Endothelial cell (in vitro differentiated cells): ENCODE measurements around the gene CENPB. TPM values are rescaled to one million over a fixed set of nuclear protein-coding genes. Genes with fewer than 3 reads are reported as not detected.
A peak's percentile ranks its signal among the peaks of the same experiment; 100 is the strongest.

ENCODE experiments used
- DNase-seq: peaks from one replicate; pipeline ENCODE4 v3.0.0; 2021; ENCODE audit warnings: low spot score
- H3K27ac Mint-ChIP-seq: one replicate; pipeline ENCODE4 v1.8.0; 2021; ENCODE audit warnings: mixed read lengths, inconsistent platforms; ENCODE audit not compliant: unreplicated experiment
- H3K27me3 Mint-ChIP-seq: one replicate; pipeline ENCODE4 v1.8.0; 2021; ENCODE audit warnings: mild to moderate bottlenecking, moderate library complexity, mixed read lengths, inconsistent platforms; ENCODE audit not compliant: unreplicated experiment
- H3K36me3 Mint-ChIP-seq: one replicate; pipeline ENCODE4 v1.8.0; 2021; ENCODE audit warnings: mild to moderate bottlenecking, low read depth, mixed read lengths, inconsistent platforms; ENCODE audit not compliant: unreplicated experiment
- H3K4me1 Mint-ChIP-seq: one replicate; pipeline ENCODE4 v1.8.0; 2021; ENCODE audit warnings: mild to moderate bottlenecking, mixed read lengths, inconsistent platforms; ENCODE audit not compliant: unreplicated experiment
- H3K4me3 Mint-ChIP-seq: one replicate; pipeline ENCODE4 v1.8.0; 2021; ENCODE audit warnings: mild to moderate bottlenecking, mixed read lengths, inconsistent platforms; ENCODE audit not compliant: unreplicated experiment
- H3K9me3 Mint-ChIP-seq: one replicate; pipeline ENCODE4 v1.8.0; 2021; ENCODE audit warnings: mixed read lengths, inconsistent platforms; ENCODE audit not compliant: unreplicated experiment
- total RNA-seq: library from RNA; stranded (reverse); fragmentation: NEBNext Ultra II Directional; extraction: Animal tissue kit (Norgen Biotek cat#: 25700); gene quantifications from one replicate; pipeline ENCODE4 v1.2.1, GENCODE V29; 2021; ENCODE audit not compliant: unreplicated experiment
- TF ChIP-seq, protein P1 (sequence below): fragments of 200-600 bp; sonication (generic); IDR thresholded peaks from one replicate; pipeline ENCODE4 v1.5.0; 2021; ENCODE audit warnings: antibody characterized with exemption; ENCODE audit not compliant: unreplicated experiment

CENPB gene
- total RNA-seq, 1 donor from 2014 or later, result 57.9 TPM

DNA sequence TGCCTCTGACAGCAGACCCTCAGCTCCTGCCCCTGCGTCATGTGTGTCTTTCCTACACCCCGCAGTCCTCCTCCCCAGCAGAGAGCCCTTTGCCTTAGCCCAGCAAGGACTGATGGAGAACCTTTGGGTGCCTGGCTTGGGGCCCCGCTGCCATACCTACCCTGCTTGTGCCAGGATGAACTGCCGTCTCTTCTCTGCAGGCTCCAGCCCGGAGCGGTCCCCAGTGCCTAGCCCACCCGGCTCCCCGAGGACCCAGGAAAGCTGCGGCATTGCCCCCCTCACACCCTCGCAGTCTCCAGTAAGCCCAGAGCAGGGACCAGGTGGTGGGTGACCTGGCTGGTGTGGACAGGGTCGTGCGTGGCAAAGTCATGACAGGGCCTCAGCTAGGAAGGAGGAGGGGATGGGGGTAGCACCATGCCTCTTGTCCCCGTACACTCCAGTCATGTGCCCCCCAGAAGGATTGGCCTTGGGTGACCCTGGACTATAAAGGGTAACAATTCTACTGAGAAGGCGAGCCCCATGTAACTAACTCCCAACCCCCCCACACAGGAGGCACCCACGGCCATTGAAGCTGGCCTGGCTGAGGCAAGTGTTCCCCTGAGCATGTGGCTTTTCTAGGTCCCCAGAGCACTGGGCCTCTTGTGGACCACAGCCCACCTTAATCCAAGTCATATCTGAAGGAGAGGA is 45.8 kb downstream of the CENPB start:
- no peak for DNase-seq
- TF ChIP-seq, protein P1, sequence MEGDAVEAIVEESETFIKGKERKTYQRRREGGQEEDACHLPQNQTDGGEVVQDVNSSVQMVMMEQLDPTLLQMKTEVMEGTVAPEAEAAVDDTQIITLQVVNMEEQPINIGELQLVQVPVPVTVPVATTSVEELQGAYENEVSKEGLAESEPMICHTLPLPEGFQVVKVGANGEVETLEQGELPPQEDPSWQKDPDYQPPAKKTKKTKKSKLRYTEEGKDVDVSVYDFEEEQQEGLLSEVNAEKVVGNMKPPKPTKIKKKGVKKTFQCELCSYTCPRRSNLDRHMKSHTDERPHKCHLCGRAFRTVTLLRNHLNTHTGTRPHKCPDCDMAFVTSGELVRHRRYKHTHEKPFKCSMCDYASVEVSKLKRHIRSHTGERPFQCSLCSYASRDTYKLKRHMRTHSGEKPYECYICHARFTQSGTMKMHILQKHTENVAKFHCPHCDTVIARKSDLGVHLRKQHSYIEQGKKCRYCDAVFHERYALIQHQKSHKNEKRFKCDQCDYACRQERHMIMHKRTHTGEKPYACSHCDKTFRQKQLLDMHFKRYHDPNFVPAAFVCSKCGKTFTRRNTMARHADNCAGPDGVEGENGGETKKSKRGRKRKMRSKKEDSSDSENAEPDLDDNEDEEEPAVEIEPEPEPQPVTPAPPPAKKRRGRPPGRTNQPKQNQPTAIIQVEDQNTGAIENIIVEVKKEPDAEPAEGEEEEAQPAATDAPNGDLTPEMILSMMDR, result no peak
- no peaks in the 10 kb centered on the region for H3K9me3 Mint-ChIP-seq
- peaks cover 35% of the 10 kb centered on the region for H3K4me1 Mint-ChIP-seq
- peaks cover 8% of the 10 kb centered on the region for H3K36me3 Mint-ChIP-seq
- H3K27me3 Mint-ChIP-seq, result no peaks in the 10 kb centered on the region
- peak overlapping the region; percentile 48 for H3K27ac Mint-ChIP-seq
- no peak overlapping the region for H3K4me3 Mint-ChIP-seq

DNA sequence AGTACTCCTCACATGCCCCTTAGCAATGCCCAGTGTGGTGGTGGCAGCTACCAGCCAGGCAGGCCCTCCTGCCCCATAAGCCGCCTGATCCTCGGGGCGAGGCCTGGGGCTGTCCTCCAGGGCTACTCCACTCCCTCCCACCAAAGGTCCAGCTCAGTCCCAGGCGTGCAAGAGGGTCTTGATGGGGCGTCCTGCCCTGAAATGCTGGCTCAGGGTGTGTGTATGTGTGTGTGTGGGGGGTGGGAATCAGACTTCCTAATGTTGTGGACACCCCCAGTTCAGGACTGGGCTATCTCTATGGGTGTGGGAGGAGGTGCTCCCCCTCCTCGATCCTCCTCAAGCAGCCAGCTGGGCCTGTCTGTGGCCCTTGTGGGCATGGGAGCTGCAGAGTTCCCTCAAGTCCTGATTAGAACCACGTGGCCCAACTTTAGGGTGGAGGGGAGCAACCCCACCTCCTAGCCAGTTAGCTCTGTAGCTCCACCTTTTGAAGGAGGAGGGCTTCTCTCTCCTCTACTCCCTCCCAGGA is 46.6 kb downstream of the CENPB start:
- H3K27ac Mint-ChIP-seq, result peak overlapping the region; percentile 70

GRCh38 chr20:3739054-3739925 is 47.2 kb downstream of the CENPB start:
- peak; percentile 54 for DNase-seq
- Mint-ChIP-seq H3K27me3 (no peaks in the 10 kb centered on the region), H3K9me3 (no peaks in the 10 kb centered on the region), H3K27ac (peak overlapping the region; percentile 70), H3K4me1 (peaks cover 34% of the 10 kb centered on the region), H3K36me3 (peaks cover 9% of the 10 kb centered on the region), H3K4me3 (peak overlapping the region; percentile 77)
- TF ChIP-seq, protein P1, result no peak

More for the DNA sequence above, 46.6 kb downstream of the CENPB start:
- TF ChIP-seq, protein P1, result no peak
- no peaks in the 10 kb centered on the region for H3K27me3 Mint-ChIP-seq
- DNase-seq, result no peak
- no peaks in the 10 kb centered on the region for H3K9me3 Mint-ChIP-seq
- peaks cover 37% of the 10 kb centered on the region for H3K4me1 Mint-ChIP-seq
- H3K36me3 Mint-ChIP-seq, result peaks cover 10% of the 10 kb centered on the region
- no peak overlapping the region for H3K4me3 Mint-ChIP-seq

DNA sequence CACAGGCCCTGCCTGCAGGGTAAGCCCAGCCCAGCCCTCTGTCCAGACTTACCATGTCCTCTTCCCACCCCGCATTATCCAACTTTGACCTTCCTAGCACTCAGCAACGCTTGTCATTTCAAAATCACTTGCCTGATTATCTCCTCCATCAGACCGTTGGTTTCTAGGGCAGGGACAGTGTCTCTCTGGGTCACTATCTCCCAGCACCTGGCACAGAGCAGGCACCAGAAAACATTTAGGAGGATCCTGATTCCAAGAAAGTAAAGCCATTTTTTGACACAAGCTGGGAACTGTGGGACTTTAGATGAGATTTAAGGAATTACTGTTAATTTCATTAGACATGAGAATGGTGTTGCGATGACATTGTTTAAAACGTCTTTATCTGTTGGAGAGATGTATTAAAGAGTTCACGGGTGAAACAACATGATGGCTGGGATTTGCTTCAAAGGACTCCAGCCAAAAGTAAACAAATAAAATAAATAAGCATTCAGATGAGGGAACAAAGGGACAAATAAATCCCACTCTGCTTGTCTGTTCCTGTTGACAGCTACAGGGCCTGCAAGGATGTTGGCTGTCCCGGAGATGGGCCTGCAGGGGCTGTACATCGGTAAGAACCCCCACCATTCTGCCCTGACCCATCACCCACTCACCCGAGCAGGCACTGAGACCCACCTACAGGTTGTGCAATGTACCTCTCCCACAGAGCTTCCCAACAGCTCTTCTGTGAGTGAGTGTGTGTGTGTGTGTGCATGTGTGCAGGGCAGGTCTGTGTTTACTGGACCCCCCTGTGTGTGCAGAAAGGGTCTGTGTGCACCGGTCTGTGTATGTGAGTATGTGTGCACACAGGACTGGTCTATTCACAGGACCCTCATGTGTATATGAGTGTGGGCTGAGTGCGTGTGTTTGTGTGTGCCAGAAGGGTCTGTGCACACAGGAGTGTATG is 48.2 kb downstream of the CENPB start:
- Mint-ChIP-seq H3K27me3 (no peaks in the 10 kb centered on the region), H3K4me3 (peak overlapping the region; percentile 77), H3K27ac (no peak overlapping the region), H3K9me3 (no peaks in the 10 kb centered on the region), H3K36me3 (peaks cover 7% of the 10 kb centered on the region), H3K4me1 (peaks cover 32% of the 10 kb centered on the region)
- TF ChIP-seq, protein P1, result no peak
- DNase-seq, result no peak
